ENCODE results near the gene NTSR1. TPM values are rescaled to one million over a fixed set of nuclear protein-coding genes. Genes with fewer than 3 reads are reported as not detected.

NTSR1 gene
- total RNA-seq, 1 donor from 2014 or later, result 4.9 TPM

- FAIRE-seq (no peak), DNase-seq (ENCODE audit: low spot score in 2 of 2) (no peak)
Measured at GRCh38 chr20:62766071-62766450, 57.4 kb downstream of the NTSR1 start.

DNA sequence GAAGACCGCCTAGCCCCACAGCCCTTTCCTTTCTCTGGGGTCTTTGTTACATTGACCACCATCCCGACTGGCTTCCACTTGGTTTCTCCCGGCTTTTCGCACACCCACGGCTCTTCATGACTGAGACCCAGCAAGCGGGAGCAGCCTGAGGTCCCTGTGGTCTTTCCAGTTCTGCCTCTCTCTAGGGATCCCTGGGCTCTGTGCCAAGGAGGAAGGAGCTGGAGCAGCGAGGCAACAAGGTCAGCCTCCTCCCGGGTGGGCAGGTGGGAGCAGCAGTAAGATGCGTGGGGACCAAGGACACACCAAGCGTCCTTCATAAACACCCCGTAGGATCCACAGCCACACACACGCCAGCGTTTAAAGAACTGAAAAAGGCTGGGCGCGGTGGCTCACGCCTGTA, 58.1 kb downstream of the NTSR1 start:
- FAIRE-seq (no peak), DNase-seq (ENCODE audit: low spot score in 2 of 2) (no peak)

- FAIRE-seq (no peak), DNase-seq (ENCODE audit: low spot score in 2 of 2) (no peak)
Measured at GRCh38 chr20:62768234-62768546, 59.6 kb downstream of the NTSR1 start.

DNA sequence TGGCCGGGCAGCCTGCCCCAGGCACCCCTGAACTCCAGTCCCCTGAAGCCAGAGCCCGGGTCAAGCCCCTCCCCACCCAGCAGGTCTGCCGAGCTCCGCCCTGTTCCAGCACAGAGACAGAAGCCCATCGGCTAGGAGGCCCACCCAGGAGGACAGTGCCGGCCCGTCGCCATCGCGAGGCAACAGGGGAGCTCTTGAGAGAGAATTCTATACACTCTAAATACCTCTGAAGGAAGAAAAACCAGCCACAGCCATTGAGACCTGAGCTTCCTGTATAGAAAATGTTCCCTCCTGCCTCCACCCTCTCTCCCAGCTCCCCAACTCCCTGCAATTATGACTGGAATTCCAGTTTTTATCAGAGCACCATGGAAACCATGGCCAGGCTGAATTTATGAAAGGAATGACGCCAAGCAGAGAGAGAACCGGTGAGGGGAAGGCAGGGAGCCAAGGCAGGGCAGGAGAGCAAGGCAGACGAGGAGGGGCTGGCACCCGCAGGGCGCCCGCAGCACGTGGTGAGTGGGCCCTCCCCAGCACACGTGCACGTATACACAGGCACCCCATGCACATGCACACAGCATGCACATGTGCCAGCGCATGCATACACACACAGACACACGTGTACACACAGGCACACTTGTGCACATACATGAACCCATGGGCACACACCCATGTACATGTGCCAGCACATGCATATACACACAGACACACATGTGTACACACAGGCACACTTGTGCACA, 60.1 kb downstream of the NTSR1 start:
- FAIRE-seq (no peak), DNase-seq (ENCODE audit: low spot score in 2 of 2) (peak in 1 of 2 donors; percentile 57)

DNA sequence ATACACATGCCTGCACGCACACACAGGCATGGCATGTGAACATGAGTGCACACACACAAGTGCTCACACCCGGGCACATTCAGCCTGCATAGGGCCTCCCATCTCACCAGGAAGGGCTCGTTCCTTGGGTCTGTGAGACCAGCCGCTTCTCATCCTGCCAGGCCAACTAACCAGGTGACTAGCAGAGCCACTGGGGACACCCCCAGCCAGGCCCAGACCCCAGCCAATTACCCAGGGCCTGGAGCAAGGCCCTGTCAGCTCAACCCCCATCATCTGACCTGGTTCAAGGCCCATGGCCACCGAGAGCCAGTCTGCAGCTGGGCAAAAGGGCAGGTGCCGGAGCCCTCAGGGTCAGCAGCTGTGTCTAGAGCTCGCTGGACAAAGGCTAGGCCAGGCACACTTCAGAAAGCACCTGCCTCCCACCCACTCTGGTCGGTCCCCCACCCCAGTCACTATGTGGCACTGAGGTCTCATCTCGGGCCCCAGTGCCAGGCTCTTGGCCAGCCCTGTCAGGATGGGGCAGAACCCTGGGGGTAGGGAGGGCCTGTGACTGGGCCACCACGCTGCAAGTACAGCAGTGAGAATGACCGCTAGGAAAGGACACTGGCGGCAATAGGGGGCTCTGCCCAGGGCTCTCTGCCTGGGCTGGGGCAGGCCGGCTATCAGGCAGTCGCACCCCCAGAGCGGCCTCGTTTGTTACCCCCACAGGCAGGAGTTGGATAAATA, 60.9 kb downstream of the NTSR1 start:
- DNase-seq (ENCODE audit: low spot score in 2 of 2) (no peak), FAIRE-seq (no peak)

DNA sequence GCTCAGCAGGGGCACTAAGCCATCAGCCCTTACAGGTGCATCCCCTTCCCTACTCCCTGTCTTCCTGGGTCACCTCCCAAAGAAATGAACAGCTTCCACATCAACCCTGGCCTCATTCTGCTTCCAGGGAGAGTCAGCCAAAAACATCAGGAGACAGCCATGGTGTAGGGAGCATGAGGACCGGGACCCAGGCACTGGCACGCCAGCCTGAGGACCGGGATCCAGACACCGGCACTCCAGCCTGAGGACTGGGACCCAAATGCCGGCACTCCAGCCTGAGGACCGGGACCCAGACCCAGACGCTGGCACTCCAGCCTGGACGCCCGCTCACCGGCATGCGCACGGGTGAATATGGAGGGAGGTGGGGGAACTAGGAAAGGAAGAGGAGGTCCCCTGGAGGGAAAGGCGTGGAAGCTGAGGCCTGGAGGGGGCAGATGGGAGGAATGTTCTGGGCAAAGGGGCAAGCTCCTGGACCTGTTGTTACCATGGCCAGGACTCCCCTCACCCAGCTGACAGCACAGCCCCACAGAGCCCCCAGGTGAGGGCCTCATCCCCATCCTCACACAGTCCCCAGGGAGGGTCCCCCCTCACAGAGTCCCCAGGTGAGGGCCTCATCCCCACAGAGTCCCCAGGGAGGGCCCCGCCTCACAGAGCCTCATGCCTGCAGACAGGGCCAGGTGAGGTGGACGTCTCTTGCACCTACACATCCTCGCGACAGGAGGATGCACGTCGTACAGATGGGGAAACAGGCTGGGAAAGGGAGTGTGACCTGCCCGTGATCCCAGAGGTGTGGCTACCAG, 61.7 kb downstream of the NTSR1 start:
- DNase-seq (ENCODE audit: low spot score in 2 of 2) (no peak), FAIRE-seq (no peak)

GRCh38 chr20:62770916-62771315, 62.3 kb downstream of the NTSR1 start:
- FAIRE-seq (no peak), DNase-seq (ENCODE audit: low spot score in 2 of 2) (no peak)

GRCh38 chr20:62771396-62772102, 62.9 kb downstream of the NTSR1 start:
- no peak for FAIRE-seq
- no peak for DNase-seq (ENCODE audit: low spot score in 2 of 2)

- DNase-seq (ENCODE audit: low spot score in 2 of 2) (no peak), FAIRE-seq (no peak)
Measured at GRCh38 chr20:62772103-62772611, 63.5 kb downstream of the NTSR1 start.

GRCh38 chr20:62772619-62772989, 64.0 kb downstream of the NTSR1 start:
- FAIRE-seq, result no peak
- DNase-seq (ENCODE audit: low spot score in 2 of 2), result no peak

- FAIRE-seq (no peak), DNase-seq (ENCODE audit: low spot score in 2 of 2) (no peak)
Measured at GRCh38 chr20:62772990-62773844, 64.6 kb downstream of the NTSR1 start.

GRCh38 chr20:62773845-62774714, 65.4 kb downstream of the NTSR1 start:
- no peak for FAIRE-seq
- no peak for DNase-seq (ENCODE audit: low spot score in 2 of 2)

DNA sequence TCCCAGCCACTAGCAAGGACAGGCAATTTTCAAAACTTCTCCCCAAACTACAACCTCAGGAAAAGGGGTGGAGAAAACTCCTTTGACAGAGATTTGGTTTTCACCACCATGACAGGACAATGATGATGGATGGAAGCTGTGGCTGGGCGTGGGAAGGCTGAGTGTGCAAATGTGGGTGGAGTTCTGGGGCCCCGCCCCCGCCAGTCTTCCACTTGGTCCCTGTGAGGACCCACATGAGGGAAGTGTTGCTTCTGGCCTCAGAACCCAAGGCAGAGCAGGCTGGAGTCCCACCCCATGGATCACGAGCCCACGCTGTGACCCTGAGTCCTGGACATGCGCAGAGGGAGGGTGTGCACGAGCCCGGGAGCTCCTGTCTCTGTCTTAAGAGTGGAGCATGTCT, 66.1 kb downstream of the NTSR1 start:
- no peak for DNase-seq (ENCODE audit: low spot score in 2 of 2)
- FAIRE-seq, result no peak

DNA sequence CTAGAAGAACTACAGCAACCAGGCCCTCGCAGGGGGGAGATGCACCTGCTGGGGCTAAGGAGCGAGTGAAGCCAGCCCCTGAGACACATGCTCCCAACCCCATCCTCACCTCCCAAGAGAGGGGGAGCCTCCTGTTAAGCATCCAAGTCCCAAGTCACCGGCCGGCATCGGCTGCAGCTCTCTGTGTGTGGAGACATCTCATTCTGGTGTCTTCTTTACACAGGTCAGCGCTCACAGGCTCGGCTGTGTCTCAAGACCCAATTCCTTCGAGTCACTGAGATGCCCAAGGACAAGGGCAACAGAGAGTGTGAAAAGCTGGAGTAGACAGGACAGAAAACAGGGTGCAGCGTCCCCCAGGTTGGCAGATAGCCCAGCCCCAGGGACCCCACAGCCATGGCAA, 66.6 kb downstream of the NTSR1 start:
- no peak for DNase-seq (ENCODE audit: low spot score in 2 of 2)
- FAIRE-seq, result no peak

DNA sequence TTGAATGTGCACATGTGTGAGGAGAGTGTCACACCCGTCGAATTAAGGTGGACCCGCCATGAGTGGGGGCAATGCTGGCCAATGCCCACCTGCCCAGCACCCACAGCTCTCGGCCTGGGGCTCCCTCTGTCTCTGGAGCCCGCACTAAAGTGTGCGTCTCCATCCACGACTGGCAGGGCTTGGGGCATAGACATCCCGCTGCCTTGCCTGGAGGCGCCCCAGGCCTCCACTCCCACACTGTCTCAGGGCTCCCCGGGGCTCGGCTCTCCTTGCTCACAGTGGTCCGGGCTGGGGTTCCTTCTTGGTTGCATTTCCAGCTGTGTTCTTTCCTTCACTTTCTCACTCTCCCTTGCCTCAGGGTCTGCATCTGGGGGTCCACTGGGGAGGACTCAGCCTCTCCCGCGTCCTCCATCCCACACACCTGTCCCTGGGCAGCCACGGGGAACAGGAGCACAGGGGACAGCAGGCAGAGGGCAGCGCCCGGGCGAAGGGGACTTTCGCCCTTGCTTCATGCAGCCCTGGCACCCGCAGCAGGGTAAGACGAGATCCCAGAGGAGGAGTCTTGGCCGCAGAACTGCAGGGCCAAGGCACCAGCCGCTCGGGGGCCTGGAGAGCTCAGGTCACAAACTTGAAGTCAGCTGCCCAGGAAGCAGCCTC, 67.5 kb downstream of the NTSR1 start:
- no peak for FAIRE-seq
- no peak for DNase-seq (ENCODE audit: low spot score in 2 of 2)

- no peak for DNase-seq (ENCODE audit: low spot score in 2 of 2)
- no peak for FAIRE-seq
Measured at GRCh38 chr20:62776692-62777527, 68.3 kb downstream of the NTSR1 start.

DNA sequence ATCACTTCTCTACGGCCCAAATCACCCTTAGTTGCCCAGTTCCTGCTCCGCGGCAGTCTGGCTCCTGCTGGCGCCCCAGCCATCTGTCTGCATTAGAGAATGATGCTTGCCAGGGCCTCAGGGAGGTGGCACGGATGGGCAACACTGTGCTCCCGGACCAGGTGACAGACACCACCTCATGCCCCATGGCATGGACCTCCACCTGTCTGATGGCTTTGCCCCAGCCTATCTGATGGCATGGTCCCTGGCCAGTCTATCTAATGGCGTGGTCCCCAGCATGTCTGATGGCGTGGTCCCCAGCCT, 68.8 kb downstream of the NTSR1 start:
- DNase-seq (ENCODE audit: low spot score in 2 of 2) (no peak), FAIRE-seq (no peak)

GRCh38 chr20:62778058-62778457, 69.4 kb downstream of the NTSR1 start:
- FAIRE-seq, result no peak

More at GRCh38 chr20:62778058-62778457, 69.4 kb downstream of the NTSR1 start:
- no peak for DNase-seq (ENCODE audit: low spot score in 2 of 2)
